Stromal cell of bone marrow (primary cell): ENCODE measurements around the gene SLC5A10.
A peak's percentile ranks its signal among the peaks of the same experiment; 100 is the strongest.
"Not testable (repeated sequence)": the region's sequence is repeated elsewhere in the genome, so short reads cannot be mapped to it uniquely, and the experiment has no call there.

Experiments used
- DNase-seq: peaks from one replicate; pipeline ENCODE4 v3.0.0-alpha.2; 2012; ENCODE audit warnings: low read depth

SLC5A10 gene

DNA sequence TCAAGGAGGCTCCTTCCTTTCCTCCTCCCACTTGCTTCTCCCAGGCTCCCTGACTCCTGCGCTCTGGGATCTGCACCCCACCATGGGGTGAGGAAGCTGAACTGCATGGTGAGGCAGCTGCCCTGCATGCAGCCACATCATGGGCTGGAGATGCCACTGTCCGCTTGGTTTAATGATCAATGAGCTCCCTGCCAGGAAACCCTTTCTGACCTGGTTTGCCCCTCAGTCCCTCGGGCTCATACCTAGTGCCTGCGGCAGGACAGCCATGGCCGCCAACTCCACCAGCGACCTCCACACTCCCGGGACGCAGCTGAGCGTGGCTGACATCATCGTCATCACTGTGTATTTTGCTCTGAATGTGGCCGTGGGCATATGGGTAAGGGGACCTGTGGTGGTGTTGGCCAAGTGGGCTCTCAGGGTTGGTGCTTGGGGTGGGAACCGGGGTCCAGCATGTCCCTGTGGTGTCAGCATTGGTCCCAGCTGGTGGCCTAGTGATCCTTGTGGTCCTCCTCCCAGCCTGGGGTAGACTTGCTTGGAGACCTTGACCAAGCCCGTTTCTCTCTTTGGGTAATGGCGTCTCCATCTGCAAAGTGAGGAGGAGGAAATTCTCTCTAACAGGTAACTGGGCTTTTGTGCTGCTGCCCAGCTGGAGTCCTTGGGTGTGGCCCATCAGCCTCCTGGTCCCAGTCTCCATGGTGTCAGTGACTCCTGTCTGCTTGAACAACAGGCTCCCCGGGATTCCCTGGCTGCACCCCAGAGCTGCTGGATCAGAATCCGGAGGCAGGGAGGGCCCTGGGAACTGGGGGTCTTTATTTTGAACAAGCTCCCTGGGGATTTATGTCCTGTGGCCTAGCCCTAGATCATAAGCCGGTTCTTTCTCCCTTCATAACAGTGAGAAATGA lies at the start of gene SLC5A10:
Gene SLC5A10 (plus strand): TSS at position 225 of the 902 bp plus-strand sequence. CDS start 41 bp downstream, at position 266.
- DNase-seq: no peak

DNA sequence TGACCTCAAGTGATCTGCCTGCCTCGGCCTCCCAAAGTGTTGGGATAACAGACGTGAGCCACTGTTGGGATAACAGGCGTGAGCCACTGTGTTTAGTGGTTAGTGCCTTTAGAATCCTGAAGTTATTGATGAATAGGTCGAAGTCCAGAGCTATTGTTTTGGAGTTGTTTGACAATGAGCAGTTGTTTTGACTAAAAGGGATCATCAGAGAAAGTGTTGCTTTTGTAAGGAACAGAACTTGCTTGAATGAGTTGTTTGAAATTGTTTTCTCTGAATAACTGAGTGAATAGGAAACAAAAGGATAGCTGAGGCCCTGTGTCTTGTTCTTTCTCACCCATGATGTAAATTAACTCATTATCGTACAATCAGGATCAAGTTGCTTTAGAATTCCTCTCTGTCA lies 47.5 kb upstream of the SLC5A10 start:
- DNase-seq: no peak

DNA sequence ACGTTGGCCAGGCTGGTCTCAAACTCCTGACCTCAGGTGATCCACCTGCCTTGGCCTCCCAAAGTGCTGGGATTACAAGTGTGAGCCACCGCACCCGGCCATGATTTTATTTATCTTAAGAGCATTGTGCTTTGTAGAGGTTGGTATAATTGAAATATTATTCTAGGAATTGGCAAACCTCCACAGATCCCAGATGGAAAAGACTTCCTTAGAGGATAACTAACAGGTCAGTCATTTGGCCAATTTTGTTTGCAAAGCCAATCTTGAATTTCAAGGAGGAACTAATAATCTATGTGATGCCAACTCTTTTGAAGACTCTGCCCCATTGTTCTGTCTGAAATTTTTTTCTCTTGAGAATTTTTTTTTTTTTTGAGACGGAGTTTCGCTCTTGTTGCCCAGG lies 46.7 kb upstream of the SLC5A10 start:
- DNase-seq: no peak

DNA sequence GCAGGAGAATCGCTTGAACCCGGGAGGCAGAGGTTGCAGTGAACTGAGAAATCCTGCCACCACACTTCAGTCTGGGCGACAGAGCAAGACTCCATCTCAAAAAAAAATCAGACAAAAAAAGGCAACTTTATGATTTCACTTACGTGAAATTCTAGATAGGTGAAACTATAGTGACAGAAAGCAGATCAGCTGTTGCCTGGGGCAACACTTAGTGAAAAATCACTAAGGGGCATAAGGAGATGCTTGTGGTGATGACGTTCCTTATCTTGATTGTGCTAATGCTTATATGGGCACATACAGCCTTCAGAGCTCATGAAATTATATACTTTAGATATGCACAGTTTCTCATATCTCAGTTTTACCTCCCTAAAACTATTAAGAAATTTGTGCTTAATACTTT lies 41.6 kb upstream of the SLC5A10 start:
- no peak for DNase-seq

DNA sequence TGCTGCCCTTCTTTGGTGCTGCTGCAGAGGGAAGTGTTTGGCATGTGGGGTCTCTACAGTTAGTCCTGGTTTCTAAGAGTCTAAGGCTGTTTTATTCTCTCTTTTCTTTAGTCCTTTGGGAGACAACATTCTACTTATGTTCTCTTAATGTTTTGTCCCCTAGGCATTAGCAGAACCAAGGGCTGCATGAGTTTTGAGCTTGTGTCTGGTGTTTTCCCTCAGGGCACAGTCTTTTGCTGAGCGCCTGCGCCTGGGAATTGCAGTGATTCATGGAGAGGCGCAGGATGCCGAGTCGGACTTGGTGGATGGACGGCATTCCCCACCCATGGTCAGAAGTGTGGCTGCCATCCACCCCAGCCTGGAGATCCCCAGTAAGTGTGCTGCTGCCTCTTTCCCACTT lies 41.1 kb upstream of the SLC5A10 start:
- no peak for DNase-seq

DNA sequence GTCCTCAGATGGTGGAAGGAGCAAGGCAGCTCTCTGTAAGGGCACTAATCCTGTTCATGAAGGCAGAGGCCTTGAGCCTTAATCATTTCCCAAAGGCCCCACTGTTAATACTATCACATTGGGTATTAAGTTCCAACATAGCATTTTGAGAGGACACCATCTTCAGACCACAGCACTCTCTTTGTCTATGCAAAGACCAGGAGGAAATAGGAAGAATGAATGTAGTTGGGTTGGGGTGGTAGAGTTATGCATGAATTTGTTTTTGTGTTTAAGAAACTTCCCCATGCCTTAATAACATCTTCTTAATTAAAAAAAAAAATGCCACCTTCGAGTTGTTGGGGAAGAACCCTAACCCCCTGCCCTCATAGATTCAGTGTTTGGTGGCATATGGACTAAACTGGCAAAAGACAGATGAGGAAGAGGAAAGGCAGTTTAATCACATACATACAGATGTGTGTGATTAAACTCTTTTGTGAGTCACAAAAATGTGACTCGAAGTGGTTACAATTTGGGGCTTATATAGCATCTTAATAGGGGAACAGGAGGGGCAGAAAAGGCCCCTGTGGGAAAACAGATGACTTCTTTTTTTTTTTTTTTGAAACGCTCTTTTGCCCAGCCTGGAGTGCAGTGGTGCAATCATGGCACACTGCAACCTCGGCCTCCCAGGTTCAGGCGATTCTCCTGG lies 35.0 kb upstream of the SLC5A10 start:
- DNase-seq: peak; percentile 25

DNA sequence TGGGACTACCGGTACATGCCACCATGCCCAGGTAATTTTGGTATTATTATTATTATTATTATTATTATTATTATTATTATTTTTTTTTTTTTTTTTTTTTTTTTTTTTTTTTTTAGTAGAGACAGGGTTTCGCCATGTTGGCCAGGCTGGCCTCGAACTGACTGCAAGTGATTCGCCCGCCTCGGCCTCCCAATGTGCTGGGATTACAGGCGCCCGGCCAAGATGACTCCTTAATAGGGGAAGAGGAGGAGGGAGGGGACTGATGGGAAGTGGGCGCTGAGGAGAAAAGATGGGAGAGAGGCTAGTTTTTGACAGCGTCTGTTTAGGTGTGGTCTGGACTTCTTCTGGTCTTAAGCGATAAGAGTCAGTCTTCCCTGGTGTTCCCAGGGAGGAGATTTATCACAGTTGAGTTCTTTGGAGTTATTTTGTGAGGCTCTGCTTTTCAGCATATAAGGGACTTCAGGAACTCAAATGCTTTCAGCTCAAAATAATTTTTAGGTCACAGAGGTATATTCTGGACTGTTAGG lies 34.4 kb upstream of the SLC5A10 start:
- no peak for DNase-seq

DNA sequence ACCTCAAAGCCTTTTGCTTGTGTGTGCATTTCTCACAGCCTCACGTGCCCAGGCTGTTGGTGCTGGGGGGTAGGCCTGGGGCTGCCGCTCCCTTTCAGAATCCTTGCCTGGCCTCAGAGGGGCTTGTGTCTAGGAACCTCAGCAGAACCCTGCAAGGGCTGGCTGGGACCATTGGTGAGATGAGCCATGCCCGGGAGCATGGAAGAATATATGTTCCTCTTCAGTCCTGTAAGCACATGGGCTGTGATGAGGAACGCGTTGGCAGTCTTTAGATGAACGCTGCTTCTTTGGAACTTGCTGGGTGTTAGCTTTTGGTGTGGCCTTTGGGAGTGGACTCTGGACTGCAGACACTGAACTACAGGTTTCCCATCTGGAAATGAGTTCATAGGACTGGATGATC lies 32.0 kb upstream of the SLC5A10 start:
- DNase-seq: no peak

DNA sequence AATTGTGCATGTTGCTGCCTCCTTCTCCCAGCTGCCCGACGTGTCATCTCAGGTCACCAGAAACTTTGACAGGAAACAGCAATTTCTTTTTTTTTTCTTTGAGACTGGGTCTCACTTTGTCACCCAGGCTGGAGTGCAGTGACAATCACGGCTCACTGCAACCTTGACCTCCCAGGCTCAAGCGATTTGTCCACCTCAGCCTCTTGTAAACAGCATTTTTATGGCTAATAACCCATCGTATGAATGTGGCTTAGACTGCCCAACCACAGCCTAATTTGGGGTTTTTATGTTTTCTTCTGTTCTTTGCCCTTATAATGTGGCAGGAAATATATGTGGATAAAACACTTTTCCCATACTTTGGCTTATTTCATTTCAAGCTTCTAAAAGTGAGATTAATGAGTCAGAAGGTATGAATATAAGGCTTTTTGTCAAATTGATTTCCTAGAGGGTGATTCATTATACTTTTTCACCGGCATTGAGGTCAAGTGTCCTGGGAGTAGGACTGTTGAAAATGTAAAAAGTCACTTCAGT lies 31.0 kb upstream of the SLC5A10 start:
- DNase-seq: no peak

DNA sequence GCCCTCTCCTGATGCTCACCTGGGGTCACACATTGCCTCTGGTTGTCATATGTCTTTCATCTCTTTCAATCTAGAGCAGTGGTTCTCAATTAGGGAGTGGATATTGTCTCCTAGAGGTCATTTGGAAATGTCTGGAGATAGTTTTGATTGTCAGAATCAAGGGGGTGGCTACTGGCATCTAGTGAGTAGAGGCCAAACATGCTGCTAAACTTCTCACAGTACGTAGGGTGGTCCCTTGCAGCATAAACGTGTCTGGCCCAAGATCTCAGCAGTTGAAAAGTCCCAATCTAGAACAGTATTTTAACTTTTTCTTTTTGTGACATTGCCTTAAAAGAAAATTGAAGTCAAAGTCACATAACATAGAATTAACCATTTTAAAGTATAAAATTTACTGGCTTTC lies 30.5 kb upstream of the SLC5A10 start:
- no peak for DNase-seq

DNA sequence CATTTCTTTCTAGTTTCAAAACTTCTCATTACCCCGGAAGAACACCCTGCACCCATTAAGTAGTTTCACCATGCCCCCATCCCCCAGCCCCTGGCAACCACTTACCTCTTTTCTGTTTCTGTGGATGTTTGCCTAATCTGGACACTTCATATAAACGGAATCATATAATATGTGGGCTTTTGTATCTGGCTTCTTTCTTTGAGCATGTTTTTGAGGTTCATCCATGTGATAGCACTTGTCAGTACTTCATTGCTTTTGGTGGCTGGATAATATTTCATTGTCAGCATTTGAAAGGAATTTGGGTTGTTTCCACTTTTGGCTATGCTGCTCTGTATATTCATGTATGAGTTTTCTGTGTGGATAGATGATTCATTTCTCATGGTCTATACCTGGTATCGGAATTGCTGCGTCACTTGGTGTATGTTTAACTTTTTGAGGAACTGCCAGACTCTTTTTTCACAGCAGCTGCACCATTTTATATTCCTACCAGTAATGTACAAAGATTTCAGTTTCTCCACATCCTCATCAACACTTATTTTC lies 30.0 kb upstream of the SLC5A10 start:
- DNase-seq: no peak

DNA sequence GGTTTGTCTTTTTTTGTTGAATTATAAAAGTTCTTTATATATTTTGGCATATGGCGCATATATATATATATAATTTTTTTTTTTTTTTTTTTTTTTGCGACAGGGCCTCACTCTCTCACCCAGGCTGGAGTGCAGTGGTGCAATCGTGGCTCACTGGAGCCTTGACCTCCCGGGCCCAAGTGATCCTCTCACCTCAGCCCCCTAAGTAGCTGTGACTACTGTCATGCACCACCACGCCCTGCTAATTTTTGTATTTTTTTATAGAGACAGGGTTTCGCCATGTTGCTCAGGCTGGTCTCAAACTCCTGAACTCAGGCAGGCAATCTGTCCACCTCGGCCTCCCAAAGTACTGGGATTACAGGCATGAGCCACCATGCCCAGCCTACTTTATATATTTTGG lies 29.4 kb upstream of the SLC5A10 start:
- not testable (repeated sequence) for DNase-seq

DNA sequence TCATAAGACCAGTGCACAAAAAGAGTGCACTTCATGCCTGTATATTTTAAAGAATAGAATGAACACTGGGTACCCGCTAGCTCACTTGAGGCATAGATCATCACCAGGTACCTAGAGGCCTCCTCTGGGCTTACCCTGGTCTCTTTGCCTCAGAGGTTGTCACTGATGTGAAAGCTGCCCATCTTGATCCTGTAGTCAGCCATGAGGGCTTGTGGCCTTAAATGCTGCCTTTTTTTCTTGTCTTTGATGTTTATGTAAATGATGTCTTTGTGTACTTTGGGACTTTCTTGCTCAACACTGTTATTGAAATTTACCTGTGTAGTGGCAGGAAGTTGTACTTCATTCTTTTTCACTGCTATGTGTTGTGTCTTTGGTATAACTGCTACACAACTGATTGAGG lies 26.8 kb upstream of the SLC5A10 start:
- no peak for DNase-seq

DNA sequence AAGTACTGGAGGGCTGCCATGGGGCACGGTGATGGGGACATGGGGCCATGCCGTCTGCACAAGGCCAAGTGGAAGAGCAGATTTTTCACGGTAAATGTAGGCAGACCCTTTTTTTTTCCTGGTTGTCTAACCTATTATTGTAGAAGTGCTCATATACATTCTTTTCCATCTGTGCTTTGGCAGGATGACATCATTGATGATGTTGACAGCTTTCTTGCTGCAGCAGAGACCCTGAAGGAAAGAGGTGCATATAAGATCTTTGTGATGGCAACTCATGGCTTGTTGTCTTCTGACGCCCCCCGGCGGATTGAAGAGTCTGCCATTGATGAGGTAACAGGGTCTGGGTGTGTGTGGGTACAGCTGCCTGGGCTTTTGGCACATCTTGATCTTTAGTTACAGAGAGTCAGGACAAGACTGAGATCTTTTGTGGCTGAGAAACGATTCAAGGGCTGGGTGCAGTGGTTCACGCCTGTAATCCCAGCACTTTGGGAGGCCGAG lies 23.3 kb upstream of the SLC5A10 start:
- DNase-seq: no peak

DNA sequence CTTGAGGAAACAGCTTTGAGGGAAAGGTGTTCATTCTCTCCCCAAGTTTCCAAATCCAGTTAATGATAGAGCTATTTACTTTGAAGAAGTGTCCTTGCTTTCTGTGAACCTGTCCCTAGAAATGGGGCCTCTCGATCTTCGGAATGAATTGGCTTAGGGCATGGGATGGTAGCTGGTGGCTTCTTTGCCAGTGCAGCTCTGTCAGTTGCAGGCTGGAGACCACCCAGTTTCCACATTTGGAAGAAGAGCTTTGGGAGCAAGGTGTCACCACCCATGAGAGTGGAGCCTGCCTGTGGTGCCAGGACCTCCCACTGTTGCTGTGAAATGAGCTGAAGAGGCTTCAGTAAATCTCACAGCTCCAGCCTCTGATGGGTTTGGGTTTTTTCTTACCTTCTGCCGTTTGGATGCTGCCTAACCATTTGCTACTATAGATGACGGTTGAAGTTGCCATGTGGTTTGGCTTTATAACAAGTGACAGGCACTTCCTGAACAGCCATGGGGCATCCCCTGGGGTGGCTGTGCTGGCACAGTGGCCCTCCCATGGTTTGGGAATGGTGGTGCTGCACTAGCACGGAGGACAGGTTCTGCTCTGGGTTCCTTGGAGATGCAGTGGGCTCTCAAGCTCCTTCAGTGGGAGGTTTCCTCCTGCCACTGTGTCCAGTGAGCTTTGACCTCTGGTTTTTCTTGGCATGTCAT lies 19.5 kb upstream of the SLC5A10 start:
- DNase-seq: no peak

DNA sequence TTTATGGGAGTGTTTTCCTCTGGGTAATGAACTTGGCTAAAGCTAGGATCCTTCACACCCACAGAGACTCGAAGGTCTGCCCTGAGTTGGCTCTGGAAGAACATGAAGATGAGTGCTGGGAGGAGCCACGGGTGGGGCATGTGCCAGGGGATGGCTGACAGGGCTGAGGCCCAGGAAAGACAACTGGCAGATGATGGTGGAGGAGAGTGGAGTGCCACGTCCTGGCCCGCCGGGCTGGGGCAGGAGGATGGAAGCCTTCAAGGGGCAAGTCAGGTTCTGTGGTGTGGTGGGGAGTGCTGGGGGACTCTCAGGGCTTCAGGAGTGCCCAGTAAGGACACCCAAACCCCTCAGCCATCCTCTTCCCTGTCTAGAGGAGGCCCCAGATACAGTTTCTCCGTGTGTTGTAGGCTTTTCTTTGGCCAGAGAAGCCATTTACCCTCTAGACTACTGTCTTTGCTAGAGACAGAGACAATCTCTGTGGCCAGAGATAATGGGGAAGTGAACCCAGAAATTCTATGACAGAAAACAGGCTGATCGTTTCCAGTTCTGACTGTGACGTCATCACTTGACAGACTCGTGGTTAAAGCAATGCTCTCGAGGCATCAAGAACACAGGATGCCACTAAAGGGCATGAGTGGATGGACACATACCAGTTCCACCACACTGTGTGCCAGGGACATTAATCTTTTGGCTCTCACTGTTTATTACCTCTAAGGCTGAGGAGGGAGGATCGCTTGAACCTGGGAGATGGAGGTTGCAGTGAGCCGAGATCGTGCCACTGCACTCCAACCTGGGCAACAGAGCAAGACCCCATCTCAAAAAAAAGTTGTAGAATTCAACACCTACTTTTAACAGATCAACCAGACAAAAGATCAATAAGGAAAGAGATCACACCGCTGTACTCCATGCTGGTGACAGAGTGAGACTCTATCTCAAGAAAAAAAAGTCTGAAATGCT lies 18.6 kb upstream of the SLC5A10 start:
- DNase-seq: no peak

DNA sequence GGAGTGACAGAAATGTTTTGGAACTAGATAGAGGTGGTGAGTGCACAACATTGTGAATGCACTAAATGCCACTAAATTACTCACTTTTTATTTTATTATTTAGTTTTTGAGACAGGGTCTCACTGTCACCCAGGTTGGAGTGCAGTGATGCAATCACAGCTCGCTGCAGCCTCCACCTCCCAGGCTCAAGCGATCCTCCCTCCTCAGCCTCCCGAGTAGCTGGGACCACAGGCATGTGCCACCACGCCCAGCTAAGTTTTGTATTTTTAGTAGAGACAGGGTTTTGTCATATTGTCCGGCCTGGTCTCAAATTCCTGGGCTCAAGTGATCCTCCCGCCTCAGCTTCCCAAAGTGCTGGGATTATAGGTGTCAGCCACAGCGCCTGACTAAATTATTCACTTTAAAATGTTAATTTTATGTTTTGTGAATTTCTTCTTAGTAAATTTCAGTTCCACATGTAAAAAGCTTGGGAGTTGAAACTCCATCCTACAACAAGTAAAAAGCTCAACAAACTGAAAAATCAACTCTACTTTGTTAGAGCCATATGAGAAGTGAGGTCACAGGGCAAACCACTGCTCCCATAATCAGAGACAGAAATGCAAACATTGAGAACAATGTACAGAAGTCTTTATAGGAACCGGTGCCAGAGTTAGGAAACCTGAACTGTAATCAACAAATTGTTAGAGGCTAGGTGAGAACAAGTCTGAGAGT lies 13.8 kb upstream of the SLC5A10 start:
- no peak for DNase-seq

DNA sequence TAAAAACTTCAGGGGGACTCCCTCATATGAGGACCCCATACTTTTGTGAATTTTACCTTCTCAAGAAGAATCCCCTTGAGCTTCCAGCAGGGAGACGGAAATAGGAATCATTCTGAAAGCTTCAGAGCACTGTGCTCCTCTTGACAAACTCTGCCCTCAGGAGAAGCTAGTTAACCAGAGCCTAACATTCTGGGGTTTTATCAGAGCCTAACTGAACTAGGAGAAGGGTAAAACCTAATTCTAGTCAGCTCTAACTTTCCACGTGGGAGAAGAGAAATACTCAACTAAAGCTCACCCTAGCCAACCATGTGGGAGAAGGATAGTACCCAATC lies 13.3 kb upstream of the SLC5A10 start:
- DNase-seq: no peak

DNA sequence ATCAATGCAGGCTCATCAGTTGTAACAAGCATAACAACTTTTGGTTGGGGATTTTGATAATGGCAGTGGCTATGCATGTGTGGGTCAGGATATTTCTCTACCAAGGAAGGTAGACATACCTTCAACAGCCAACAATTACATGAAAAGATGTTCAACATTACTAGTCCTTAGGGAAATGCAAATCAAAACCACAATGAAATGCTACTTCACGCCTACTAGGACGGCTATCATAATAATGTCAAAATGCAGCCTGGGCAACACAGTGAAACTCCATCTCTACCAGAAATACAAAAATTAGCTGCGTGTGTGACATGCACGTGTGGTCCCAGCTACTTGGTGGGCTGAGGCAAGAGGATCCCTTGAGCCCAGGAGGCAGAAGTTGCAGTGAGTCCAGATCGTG lies 7.3 kb upstream of the SLC5A10 start:
- no peak for DNase-seq

DNA sequence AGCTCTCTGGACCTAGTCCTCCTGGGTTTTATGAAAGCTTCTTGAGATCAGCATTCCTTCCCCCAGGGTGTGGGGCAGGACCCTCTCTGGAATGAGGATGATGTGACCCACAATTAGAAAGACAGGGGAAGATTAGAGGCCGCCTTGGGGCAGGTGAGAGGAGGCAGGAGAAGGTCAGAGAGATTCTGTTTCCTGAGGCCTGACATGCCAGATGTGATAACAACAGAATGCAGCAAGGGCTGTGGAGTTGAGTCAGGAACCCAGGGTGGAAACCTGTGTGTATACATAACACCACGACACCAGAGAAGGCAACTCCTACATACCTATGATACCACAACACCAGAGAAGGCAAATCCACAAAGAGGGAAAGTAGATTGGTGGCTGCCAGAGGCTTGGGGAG lies 5.4 kb upstream of the SLC5A10 start:
- no peak for DNase-seq
